NCI-H146 treated with DMSO at 0.1 percent for 48 hours (cell line): ENCODE measurements around the gene PGPEP1.
A peak's percentile ranks its signal among the peaks of the same experiment; 100 is the strongest.
"Not testable (repeated sequence)": the region's sequence is repeated elsewhere in the genome, so short reads cannot be mapped to it uniquely, and the experiment has no call there.

Experiments used
- DNase-seq: peaks from one replicate; lab custom pipeline; 2025; ENCODE audit not compliant: unreplicated experiment; lab: John Stamatoyannopoulos, UW

Gene PGPEP1

DNA sequence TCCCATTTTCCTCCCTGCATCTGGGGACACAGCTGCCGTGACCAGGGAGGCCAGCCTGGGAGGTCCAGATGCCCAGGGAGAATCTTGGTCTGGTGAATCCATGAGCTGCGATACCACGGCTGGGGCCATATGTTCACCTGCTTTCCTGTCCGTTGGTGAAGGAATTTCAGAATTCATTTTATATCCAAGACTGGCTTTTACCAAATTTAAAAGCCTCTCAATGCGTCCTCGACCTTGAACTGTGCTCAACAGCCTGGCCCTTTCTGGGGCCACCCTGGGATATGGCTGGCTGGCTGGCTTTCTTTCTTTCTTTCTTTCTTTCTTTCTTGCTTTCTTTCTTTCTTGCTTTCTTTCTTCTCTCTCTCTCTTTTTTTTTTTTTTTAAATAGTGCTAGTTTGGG lies 23.4 kb downstream of the PGPEP1 start:
- no peak for DNase-seq

DNA sequence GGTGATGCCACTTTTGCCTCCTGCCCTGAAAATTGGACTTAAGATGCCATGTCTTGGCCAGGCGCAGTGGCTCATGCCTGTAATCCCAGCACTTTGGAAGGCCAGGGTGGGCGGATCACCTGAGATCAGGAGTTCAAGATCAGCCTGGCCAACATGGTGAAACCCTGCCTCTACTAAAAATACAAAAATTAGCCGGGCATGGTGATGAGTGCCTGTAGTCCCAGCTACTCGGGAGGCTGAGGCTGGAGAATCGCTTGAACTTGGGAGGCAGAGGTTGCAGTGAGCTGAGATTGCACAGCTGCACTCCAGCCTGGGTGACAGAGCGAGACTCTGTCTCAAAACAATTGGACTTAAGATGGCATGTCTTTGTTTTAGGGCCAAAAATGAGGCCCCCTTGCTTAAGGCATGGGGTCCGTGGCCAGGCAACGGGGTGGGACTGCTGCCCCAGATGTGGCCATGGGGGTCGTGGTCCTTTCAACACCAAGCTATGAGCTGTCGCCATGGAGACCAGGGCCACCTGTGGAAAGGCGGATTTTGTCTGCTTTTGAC lies 24.0 kb downstream of the PGPEP1 start:
- DNase-seq, result not testable (repeated sequence)

DNA sequence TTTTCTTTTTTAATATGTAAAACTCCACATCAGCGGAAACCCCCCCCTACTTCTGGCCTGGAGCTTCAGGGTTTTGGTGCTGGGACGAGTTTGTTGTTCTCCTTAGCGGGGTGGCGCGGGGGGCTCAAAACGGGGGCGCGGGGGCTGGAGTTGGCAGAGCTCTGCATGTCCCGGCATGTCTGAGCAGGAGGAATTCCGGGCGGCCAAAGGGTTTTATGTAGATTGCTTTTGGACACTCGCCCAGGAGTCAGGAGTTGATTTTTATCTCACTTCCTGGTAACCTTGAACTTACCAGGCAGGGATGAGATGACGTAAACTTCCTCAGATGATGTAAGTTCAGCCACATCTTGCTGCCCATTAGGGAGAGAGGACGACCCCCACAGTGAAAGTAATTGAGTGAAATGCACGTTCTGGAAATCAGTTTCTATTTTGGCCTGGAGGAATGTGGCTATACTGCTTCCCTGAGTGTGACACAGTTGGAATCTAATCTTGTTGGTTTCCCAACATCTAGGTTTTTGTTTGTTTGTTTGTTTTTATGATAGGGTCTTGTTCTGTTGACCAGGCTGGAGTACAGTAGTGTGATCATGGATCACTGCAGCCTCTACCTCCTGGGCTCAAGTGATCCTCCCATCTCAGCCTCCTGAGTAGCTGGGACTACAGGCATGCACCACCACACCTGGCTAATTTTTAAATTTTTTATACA lies 24.6 kb downstream of the PGPEP1 start:
- DNase-seq, result peak; percentile 74

- no peak for DNase-seq
Observed at GRCh38 chr19:18366021-18366435, 25.6 kb downstream of the PGPEP1 start.

- no peak for DNase-seq
Observed at GRCh38 chr19:18368504-18369222, 28.3 kb downstream of the PGPEP1 start.

- DNase-seq, result no peak
Observed at GRCh38 chr19:18373407-18373891, 33.1 kb downstream of the PGPEP1 start.

- DNase-seq, result peak; percentile 86
Observed at GRCh38 chr19:18373892-18374629, 33.7 kb downstream of the PGPEP1 start.

DNA sequence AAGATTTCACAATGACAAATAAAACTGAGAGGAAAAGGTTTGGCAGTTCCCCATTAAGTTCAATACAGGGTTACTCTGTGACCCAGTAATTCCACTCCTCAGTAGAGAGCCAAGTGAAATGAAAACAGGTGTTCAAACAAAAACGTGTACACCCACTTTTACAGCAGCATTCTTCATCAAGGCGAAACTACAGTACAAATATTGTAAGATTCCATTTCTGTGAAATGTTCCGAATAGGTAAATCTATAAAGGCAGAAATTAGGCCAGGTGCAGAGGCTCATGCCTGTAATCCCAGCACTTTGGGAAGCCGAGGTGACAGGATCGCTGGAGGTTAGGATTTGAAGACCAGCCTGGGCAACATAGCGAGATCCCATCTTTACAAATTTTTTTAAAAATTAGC lies 36.6 kb downstream of the PGPEP1 start:
- DNase-seq, result peak; percentile 82

- peak; percentile 55 for DNase-seq
Observed at GRCh38 chr19:18379803-18380747, 39.7 kb downstream of the PGPEP1 start.

DNA sequence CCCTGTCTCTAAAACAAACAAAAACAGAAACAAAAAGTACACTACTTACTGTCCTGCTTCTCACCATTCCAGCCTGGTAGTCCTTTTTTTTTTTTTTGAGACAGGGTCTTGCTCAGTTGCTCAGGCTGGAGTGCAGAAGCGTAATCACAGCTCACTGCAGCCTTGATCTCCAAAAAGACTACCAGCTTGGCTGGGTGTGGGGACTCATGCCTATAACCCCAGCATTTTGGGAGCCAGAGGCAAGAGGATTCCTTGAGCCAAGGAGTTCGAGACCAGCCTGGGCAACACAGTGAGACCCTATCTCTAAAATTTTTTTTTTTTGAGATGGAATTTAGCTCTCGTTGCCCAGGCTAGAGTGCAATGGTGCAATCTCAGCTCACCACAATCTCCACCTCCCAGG lies 40.4 kb downstream of the PGPEP1 start:
- no peak for DNase-seq

DNA sequence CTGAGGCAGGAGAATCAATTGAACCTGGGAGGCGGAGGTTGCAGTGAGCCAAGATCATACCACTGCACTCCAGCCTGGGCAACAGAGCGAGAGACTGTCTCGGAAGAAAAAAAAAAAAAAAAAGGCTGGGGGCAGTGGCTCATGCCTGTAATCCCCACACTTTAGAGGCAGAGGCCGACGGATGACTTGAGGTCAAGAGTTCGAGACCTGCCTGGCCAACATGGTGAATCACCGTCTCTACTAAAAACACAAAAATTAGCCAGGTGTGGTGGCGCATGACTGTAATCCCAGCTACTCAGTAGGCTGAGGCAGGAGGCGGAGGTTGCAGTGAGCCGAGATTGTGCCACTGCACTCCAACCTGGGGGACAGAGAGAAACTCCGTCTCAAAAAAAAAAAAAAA lies 43.2 kb downstream of the PGPEP1 start:
- not testable (repeated sequence) for DNase-seq

- DNase-seq, result no peak
Observed at GRCh38 chr19:18384775-18385174, 44.4 kb downstream of the PGPEP1 start.

GRCh38 chr19:18385359-18385674 lies 44.9 kb downstream of the PGPEP1 start:
- DNase-seq, result no peak

DNA sequence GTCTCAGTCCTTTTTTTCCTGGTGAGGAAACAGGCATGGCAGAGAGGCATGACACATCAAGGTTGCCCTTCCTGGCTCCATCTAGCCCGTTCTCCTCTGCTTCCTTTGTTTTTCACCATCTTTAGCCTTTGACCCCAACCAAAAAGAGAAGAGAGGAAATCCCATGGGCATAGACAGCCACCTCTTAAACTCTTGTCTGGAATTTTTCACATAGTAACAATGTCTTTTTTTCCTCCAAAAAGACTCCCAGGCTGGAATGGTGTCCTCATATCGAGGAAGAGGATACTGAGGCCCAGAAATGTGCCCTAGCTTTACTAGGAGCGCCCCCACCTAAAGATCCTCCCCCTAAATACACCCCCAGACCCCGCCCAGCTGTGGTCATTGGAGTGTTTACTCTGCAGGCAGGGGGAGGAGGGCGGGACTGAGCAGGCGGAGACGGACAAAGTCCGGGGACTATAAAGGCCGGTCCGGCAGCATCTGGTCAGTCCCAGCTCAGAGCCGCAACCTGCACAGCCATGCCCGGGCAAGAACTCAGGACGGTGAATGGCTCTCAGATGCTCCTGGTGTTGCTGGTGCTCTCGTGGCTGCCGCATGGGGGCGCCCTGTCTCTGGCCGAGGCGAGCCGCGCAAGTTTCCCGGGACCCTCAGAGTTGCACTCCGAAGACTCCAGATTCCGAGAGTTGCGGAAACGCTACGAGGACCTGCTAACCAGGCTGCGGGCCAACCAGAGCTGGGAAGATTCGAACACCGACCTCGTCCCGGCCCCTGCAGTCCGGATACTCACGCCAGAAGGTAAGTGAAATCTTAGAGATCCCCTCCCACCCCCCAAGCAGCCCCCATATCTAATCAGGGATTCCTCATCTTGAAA lies 45.5 kb downstream of the PGPEP1 start, which contains the start of gene GDF15:
GDF15 (plus strand) TSS at position 484 of the 868 bp plus-strand sequence; CDS start at position 516, 32 bp downstream.
- DNase-seq, result peak; percentile 24

GRCh38 chr19:18386543-18387271 lies 46.3 kb downstream of the PGPEP1 start:
- no peak for DNase-seq

DNA sequence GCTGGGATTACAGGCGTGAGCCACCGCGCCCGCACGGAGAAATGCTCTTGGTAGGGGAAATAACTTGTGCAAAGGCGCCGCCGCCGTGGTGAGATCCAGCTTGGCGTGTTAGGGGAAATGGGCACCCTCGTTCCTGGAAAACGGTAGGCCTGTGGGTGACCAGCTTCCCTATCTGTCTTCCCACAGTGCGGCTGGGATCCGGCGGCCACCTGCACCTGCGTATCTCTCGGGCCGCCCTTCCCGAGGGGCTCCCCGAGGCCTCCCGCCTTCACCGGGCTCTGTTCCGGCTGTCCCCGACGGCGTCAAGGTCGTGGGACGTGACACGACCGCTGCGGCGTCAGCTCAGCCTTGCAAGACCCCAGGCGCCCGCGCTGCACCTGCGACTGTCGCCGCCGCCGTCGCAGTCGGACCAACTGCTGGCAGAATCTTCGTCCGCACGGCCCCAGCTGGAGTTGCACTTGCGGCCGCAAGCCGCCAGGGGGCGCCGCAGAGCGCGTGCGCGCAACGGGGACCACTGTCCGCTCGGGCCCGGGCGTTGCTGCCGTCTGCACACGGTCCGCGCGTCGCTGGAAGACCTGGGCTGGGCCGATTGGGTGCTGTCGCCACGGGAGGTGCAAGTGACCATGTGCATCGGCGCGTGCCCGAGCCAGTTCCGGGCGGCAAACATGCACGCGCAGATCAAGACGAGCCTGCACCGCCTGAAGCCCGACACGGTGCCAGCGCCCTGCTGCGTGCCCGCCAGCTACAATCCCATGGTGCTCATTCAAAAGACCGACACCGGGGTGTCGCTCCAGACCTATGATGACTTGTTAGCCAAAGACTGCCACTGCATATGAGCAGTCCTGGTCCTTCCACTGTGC lies 47.9 kb downstream of the PGPEP1 start:
- peak; percentile 73 for DNase-seq

GRCh38 chr19:18388960-18389725 lies 48.7 kb downstream of the PGPEP1 start:
- no peak for DNase-seq
